Activated CD4-positive, alpha-beta T cell treated with anti-CD3 and anti-CD28 coated beads, Interleukin-2, amount 10 ng/mL, durations not matched to agents 7 days and 5 days (primary cell): ENCODE data around the gene MAMDC4. TPM values are rescaled to one million over a fixed set of nuclear protein-coding genes. Genes with fewer than 3 reads are reported as not detected.
"Not testable (repeated sequence)": the region's sequence is repeated elsewhere in the genome, so short reads cannot be mapped to it uniquely, and the experiment has no call there.

Source experiments
- CTCF ChIA-PET: fragments of 350-600 bp; sonication (Branson Sonifier 250); formaldehyde crosslinking; loops from one replicate; lab custom pipeline; 2021; ENCODE audit warnings: antibody characterized with exemption; lab: Charles Lee
- POLR2A ChIA-PET: fragments of 350-600 bp; sonication (Branson Sonifier 250); formaldehyde crosslinking; loops from one replicate; lab custom pipeline; 2021; ENCODE audit warnings: antibody characterized with exemption; lab: Charles Lee
- DNase-seq: peaks from one replicate; pipeline ENCODE4 v3.0.0-alpha.2; 2020
- H3K27ac Mint-ChIP-seq: one replicate; pipeline ENCODE4 v1.8.0; 2021; ENCODE audit warnings: mild to moderate bottlenecking, moderate library complexity, mixed read lengths
- H3K27me3 Mint-ChIP-seq: one replicate; pipeline ENCODE4 v1.8.0; 2021; ENCODE audit warnings: mixed read lengths
- H3K36me3 Mint-ChIP-seq: one replicate; pipeline ENCODE4 v1.8.0; 2021; ENCODE audit warnings: low read depth, mixed read lengths
- H3K4me1 Mint-ChIP-seq: one replicate; pipeline ENCODE4 v1.8.0; 2021; ENCODE audit warnings: mixed read lengths
- H3K4me3 Mint-ChIP-seq: one replicate; pipeline ENCODE4 v1.8.0; 2021; ENCODE audit warnings: mild to moderate bottlenecking, moderate library complexity, mixed read lengths
- H3K9me3 Mint-ChIP-seq: one replicate; pipeline ENCODE4 v1.8.0; 2021; ENCODE audit warnings: mixed read lengths
- total RNA-seq, 2 experiments: library from RNA; stranded (reverse); gene quantifications; one replicate each; pipeline ENCODE4 v1.2.3, GENCODE V29; 2021

The MAMDC4 gene
- total RNA-seq: 10 to 100 TPM; 12.4 to 14.4 TPM

DNA sequence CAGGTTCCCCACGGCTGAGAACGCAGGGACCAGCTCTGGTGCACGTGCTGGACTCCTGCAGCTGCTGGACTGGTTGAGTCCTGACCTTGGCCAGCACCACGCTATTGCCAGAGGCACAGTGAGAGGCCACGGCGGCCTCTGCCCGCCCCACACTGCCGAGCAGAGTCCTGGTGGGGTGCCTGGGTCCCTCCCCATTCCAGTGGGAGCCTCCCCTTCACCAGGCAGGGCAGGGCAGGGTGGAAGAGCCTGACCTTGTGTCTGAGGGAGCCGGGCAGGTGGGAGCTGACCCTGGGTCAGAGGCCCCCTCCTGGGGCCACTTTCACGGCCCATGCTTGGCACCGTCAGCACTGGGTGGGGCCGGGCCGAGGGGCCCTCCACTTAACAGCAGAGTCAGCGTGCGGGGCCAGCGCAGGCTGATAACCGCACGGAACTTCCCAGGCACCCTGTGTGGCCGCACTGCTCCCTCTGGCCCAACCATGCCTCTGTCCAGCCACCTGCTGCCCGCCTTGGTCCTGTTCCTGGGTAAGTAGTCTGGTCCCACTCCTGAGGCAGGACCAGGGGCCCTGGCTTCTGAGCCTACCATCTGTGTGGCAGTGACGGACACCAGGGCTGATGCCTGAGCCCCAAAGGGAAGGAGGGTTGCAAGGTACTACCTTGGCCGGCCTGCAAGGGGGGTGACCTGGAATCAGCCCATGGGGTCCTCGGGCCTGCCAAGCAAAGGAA, at the start of gene MAMDC4:
MAMDC4 (plus strand) TSS at position 406 of the 723 bp plus-strand sequence; CDS start at position 477, 71 bp downstream.
- no peaks in the 10 kb centered on the region for H3K36me3 Mint-ChIP-seq
- ChIA-PET CTCF (interaction anchor here (1.8 kb wide), 1 partner anchor 9 kb away, joined by 5 read pairs; the partner anchor contains the start of gene AJM1), POLR2A (no interaction called here)
- no peak within 1 kb of the TSS for H3K27ac Mint-ChIP-seq
- peaks cover 7% of the 10 kb centered on the region for H3K27me3 Mint-ChIP-seq
- no peaks in the 10 kb centered on the region for H3K9me3 Mint-ChIP-seq
- peaks cover 12% of the 10 kb centered on the region for H3K4me1 Mint-ChIP-seq
- DNase-seq: no peak
- no peak within 1 kb of the TSS for H3K4me3 Mint-ChIP-seq

DNA sequence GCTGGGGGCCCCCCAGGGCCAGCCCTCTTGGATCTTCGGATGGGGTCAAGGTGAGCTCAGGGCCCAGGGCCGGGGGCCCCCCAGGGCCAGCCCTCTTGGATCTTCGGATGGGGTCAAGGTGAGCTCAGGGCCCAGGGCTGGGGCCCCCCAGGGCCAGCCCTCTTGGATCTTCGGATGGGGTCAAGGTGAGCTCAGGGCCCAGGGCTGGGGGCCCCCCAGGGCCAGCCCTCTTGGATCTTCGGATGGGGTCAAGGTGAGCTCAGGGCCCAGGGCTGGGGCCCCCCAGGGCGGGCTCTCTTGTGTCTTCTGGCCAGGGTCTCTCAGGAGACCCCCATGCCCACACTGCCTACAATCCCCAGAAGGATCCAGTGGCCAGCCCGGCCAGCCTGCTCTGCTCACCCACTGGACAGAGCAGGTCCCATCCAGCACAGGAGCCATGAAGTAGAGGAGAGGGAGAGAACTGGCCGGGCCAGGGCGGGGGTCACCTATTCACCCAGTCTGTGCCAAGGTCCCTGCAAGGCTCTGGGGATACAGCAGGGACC, 49.1 kb upstream of the MAMDC4 start:
- peaks cover 27% of the 10 kb centered on the region for H3K4me1 Mint-ChIP-seq
- H3K4me3 Mint-ChIP-seq, DNase-seq, H3K27me3 Mint-ChIP-seq, H3K9me3 Mint-ChIP-seq, H3K27ac Mint-ChIP-seq, POLR2A ChIA-PET, H3K36me3 Mint-ChIP-seq: not testable (repeated sequence)
- CTCF ChIA-PET: interaction anchor here (1.0 to 1.1 kb wide), 2 partner anchors 10 to 98 kb away, joined by 3 read pairs; no protein-coding TSS in a partner anchor

DNA sequence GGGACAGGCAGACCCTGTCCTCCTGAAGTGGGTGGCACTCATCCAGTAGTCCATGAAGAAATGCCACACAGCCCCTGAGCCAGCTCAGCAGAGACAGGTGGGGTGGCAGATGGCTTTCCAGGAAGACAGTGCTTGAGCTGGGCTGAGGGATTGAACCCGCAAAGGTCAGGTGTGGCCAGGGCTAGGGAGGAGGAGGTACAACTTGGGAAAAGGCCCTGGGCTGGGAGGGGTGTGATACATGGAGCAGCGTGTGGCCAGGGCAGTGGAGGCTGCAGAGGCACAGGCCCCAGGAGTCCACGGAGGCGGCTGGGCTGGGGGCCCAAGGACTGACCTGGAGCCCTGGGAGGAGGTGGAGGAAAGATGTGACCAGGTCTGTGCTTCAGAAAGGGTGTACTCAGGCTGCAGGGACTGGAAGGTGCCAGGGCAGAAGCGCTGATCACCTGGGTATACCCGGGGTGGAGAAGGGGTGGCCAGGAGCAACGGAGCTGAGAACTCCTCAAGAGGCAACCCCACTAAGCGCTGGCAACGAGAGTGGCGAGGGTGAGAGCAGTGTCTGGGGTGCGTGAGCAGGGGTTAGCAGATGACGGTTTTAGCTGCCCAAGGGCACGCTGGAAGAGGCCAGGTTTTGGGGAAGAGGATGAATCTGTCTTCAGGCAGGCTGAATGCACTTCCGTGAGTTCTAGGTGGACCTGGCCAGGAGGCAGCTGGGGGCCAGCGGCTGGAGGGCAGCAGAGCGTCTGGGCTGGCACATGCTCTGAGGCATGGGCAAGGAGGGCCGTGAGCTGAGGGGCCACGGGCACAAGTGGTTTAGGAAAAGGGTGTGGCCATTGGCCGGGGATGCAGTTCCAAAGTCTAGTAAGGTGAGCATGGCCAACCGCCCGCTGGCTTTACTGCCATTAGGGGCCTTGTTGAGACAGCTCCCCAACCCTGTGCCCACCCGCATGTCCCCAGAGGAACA, 48.3 kb upstream of the MAMDC4 start:
- H3K9me3 Mint-ChIP-seq: no peaks in the 10 kb centered on the region
- CTCF ChIA-PET: interaction anchor here (1.4 to 4.6 kb wide), 2 partner anchors 11 to 39 kb away, joined by 4 to 23 read pairs; partner anchors contain the start of gene AJM1

DNA sequence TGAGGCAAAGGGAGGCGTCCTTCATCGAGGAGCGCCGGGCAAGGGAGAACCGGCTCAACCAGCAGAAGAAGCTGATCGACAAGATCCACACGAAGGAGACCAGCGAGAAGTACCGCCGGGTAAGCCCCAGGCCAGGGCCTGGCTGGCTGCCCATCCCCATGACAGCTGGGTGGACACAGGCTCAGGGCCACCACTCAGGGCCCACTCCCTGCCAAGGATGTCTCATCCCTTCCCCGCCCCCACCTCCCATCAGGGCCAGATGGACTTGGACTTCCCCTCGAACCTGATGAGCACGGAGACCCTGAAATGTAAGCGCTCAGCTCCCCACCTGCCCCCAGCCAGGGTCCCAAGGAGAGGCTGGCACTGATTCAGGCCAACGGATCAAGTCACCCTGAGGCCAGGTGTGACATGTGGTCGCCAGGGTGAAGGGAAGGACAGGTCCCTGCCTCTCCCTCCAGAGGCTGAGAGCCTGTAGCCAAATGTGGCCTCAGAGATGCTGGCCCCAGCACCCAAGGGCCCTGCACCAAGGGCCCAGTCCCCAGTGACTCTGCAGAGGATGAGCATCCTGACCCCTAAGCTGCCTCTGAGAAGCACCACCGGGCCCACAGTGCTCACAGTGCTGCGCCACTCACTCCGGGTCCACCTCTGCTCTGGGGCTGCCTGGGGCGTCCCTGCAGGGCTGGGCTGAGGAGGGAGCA, 47.5 kb upstream of the MAMDC4 start:
- CTCF ChIA-PET: interaction anchor here (1.4 to 4.6 kb wide), 4 partner anchors 12 to 230 kb away, joined by 4 to 23 read pairs (median 7); partner anchors contain the start of gene AJM1
- no peaks in the 10 kb centered on the region for H3K9me3 Mint-ChIP-seq
- H3K27me3 Mint-ChIP-seq: peaks cover 4% of the 10 kb centered on the region
- no peak for DNase-seq
- POLR2A ChIA-PET: no interaction called here
- peaks cover 37% of the 10 kb centered on the region for H3K4me1 Mint-ChIP-seq
- no peak overlapping the region for H3K27ac Mint-ChIP-seq
- no peak overlapping the region for H3K4me3 Mint-ChIP-seq
- H3K36me3 Mint-ChIP-seq: peaks cover 3% of the 10 kb centered on the region

More for the DNA sequence above, 48.3 kb upstream of the MAMDC4 start:
- H3K4me1 Mint-ChIP-seq: peaks cover 29% of the 10 kb centered on the region
- H3K4me3 Mint-ChIP-seq: no peak overlapping the region
- H3K27me3 Mint-ChIP-seq: peaks cover 4% of the 10 kb centered on the region
- no peaks in the 10 kb centered on the region for H3K36me3 Mint-ChIP-seq
- DNase-seq: no peak
- no peak overlapping the region for H3K27ac Mint-ChIP-seq
- POLR2A ChIA-PET: no interaction called here

DNA sequence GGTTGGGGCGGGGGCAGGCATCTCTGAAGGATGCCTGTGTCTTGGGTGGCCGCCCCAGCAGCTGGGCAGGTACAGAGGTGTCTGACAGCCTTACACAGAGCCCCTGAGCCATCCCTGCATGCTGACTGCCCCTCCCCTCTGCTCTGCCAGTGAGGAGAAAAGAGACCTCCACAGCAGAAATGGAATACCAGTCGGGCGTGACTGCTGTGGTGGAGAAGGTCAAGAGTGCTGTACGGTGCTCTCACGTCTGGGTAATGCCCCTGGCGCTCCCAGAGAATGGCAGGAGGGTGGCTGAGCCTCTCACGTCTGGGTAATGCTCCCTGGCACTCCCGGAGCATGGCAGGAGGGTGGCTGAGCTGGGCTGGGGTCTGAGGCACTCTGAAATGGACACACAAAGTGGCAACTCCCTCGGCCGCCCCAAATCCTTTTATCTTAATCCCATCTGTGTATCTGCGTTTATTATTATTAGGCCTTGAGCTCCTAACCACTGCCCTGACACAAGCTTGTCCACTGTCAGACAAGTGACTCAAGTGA, 46.9 kb upstream of the MAMDC4 start:
- CTCF ChIA-PET: interaction anchor here (0.8 to 4.6 kb wide), 5 partner anchors 10 to 230 kb away, joined by 3 to 23 read pairs (median 5); partner anchors contain the start of gene AJM1
- Mint-ChIP-seq H3K4me3 (no peak overlapping the region), H3K36me3 (peaks cover 9% of the 10 kb centered on the region), H3K9me3 (no peaks in the 10 kb centered on the region), H3K4me1 (peaks cover 41% of the 10 kb centered on the region), H3K27ac (peak overlapping the region; percentile 1), H3K27me3 (peaks cover 4% of the 10 kb centered on the region)
- no peak for DNase-seq
- POLR2A ChIA-PET: no interaction called here

DNA sequence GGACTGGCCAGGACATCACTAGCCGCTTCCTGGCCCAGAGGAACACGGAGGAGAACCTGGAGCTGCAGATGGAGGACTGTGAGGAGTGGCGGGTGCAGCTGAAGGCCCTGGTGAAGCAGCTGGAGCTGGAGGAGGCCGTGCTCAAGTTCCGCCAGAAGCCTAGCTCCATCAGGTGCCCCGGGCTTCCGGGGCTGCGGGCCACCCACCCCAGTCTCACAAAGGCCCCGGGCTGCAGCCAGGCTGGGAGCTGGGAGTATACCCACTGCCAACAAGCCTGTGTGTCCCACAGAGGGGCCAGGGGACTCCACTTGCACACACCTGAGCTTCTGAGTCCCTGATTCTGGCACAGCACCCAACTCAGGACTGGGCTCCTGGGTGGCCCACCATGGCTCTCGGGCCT, 46.1 kb upstream of the MAMDC4 start:
- POLR2A ChIA-PET: no interaction called here
- H3K9me3 Mint-ChIP-seq: no peaks in the 10 kb centered on the region
- H3K4me1 Mint-ChIP-seq: peaks cover 39% of the 10 kb centered on the region
- H3K4me3 Mint-ChIP-seq: peak overlapping the region; percentile 84
- H3K27me3 Mint-ChIP-seq: no peaks in the 10 kb centered on the region
- CTCF ChIA-PET: interaction anchor here (0.7 to 4.6 kb wide), 8 partner anchors 9 to 229 kb away, joined by 3 to 23 read pairs (median 6); partner anchors contain the start of genes AJM1 and TMEM141
- DNase-seq: no peak
- H3K27ac Mint-ChIP-seq: peak overlapping the region; percentile 5
- peaks cover 13% of the 10 kb centered on the region for H3K36me3 Mint-ChIP-seq

DNA sequence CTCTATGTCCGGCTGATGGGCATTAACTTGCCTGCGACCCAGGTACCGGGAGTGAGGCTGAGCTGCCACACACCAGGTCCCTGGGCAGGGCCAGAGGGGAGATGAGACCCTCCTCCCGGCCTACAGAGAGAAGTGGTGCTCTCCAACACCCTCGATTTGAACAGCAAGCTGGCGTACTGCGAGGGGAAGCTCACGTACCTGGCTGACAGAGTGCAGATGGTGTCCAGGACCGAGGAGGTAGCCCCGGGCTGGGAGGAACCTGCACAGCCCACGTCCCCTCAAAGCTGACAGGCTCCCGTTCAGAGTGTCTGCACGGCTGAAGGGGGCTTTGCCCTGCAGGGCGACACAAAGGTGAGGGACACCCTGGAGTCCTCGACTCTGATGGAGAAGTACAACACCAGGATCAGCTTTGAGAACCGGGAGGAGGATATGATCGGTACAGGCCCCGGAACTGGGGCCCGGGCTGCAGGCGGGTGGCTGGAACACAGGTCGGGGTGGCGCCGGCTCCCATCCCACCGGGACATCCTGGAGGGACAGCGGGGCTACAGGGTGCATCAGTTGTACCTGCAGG, 45.4 kb upstream of the MAMDC4 start:
- Mint-ChIP-seq H3K4me3 (peak overlapping the region; percentile 84), H3K4me1 (peaks cover 36% of the 10 kb centered on the region), H3K9me3 (no peaks in the 10 kb centered on the region), H3K27ac (peak overlapping the region; percentile 76), H3K27me3 (no peaks in the 10 kb centered on the region), H3K36me3 (peaks cover 13% of the 10 kb centered on the region)
- no peak for DNase-seq
- POLR2A ChIA-PET: no interaction called here
- CTCF ChIA-PET: interaction anchor here (1.0 to 4.6 kb wide), 10 partner anchors 11 to 228 kb away, joined by 3 to 23 read pairs (median 6); partner anchors contain the start of genes AJM1 and C8G

DNA sequence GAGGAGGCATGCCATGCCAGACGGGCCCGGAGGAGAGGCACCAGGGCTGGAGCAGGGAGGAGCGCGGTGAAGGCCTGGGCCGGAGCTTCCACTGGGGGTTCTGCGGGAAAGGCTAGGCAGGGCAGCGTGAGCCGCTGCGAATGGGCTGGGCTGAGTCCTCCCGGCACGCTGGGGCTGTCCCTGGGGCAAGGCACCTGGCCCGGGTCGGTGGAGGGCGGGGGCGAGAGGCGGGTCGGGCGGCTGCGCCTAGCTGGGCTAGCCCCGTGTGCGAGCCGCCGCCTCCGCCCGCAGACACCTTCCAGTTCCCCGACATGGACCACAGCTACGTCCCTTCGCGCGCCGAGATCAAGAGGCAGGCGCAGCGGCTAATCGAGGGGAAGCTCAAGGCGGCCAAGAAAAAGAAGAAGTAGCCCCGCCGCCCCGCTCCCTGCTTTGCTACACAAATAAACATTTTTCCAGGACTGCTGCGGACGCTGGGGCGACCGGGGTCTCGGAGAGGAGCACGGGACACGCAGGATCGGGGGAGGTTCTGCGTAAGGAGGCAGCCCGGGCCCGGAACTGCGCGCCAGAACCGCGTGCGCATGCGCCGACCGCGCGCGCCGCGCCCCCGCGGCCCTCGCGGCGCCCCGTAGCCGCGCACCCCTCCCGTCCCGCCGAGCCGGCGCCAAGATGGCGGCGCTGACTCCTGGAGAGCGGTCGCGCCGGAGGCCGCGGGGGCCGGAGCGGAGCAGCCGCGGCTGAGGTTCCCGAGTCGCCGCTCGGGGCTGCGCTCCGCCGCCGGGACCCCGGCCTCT, 44.7 kb upstream of the MAMDC4 start, which contains the start of gene RABL6:
RABL6 (plus strand) TSS at position 668 of the 794 bp plus-strand sequence. CDS start 249 bp downstream, outside the sequence.
- peak within 1 kb of the TSS; percentile 84 for H3K4me3 Mint-ChIP-seq
- H3K9me3 Mint-ChIP-seq: no peaks in the 10 kb centered on the region
- peaks cover 18% of the 10 kb centered on the region for H3K36me3 Mint-ChIP-seq
- H3K4me1 Mint-ChIP-seq: peaks cover 37% of the 10 kb centered on the region
- no peaks in the 10 kb centered on the region for H3K27me3 Mint-ChIP-seq
- DNase-seq: peak; percentile 75
- ChIA-PET POLR2A (no interaction called here), CTCF (interaction anchor here (0.7 to 4.6 kb wide), 12 partner anchors 10 to 429 kb away, joined by 3 to 23 read pairs (median 4); partner anchors contain the start of genes AJM1 and C8G)
- peak within 1 kb of the TSS; percentile 90 for H3K27ac Mint-ChIP-seq

DNA sequence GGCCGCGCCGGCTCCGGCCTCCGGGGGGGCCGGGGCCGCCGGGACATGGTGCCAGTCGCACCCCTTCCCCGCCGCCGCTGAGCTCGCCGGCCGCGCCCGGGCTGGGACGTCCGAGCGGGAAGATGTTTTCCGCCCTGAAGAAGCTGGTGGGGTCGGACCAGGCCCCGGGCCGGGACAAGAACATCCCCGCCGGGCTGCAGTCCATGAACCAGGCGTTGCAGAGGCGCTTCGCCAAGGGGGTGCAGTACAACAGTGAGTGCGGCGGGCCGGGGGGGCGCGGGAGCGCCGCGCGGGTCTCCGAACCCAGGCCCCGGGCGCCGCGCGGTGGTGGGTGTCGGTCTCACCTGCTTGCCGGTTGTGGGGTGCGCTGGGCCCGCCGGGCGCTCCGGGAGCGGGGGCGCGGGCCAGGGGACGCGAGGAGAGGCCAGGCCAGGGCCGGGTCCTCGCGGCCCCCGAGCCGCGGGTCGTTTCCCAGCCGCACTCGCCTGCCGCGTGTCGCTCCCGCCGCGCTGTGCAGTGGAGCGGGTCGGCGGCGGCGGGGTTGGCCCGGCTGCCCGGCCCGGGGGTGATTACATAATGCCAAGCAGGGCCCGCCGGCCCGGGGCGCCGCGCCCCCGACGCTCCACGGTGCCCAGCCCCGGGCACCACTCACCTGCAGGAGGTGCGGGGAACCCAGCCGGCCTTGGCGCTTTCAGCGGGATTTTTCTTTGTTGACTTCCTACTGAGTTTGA, 43.9 kb upstream of the MAMDC4 start:
- CTCF ChIA-PET: interaction anchor here (0.7 to 4.6 kb wide), 11 partner anchors 9 to 428 kb away, joined by 3 to 23 read pairs (median 4); partner anchors contain the start of genes AJM1 and C8G
- Mint-ChIP-seq H3K36me3 (peaks cover 26% of the 10 kb centered on the region), H3K4me1 (peaks cover 45% of the 10 kb centered on the region), H3K4me3 (peak overlapping the region; percentile 84), H3K9me3 (no peaks in the 10 kb centered on the region), H3K27ac (peak overlapping the region; percentile 79), H3K27me3 (no peaks in the 10 kb centered on the region)
- DNase-seq: peak; percentile 49
- POLR2A ChIA-PET: no interaction called here

DNA sequence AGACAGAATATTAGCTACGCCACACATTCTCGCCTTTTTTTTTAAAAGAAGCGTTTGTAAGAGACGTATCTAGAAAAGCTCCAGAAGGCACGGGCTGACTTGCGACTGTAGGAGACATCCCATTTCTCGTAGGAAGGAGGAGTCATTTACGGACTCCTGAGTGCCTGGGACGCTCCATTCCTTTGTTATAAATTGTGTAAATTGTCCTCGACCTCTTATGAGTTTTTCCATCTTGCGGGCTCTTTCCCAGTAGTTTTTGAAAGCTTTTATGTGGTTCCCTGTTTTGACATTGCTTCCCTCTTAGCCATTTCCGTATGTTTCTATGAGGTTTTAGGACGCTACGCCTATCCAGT, 43.4 kb upstream of the MAMDC4 start:
- peak overlapping the region; percentile 79 for H3K27ac Mint-ChIP-seq
- DNase-seq: no peak
- peaks cover 29% of the 10 kb centered on the region for H3K36me3 Mint-ChIP-seq
- H3K9me3 Mint-ChIP-seq: no peaks in the 10 kb centered on the region
- peaks cover 50% of the 10 kb centered on the region for H3K4me1 Mint-ChIP-seq
- CTCF ChIA-PET: interaction anchor here (0.8 to 1.7 kb wide), 3 partner anchors 10 to 222 kb away, joined by 3 to 4 read pairs (median 3); no protein-coding TSS in a partner anchor
- peak overlapping the region; percentile 84 for H3K4me3 Mint-ChIP-seq
- POLR2A ChIA-PET: no interaction called here
- no peaks in the 10 kb centered on the region for H3K27me3 Mint-ChIP-seq
